Glomerular endothelial cell (primary cell): Measurements from ENCODE around the gene UBE2J1. TPM values are rescaled to one million over a fixed set of nuclear protein-coding genes. Genes with fewer than 3 reads are reported as not detected.
"Not testable (repeated sequence)": the region's sequence is repeated elsewhere in the genome, so short reads cannot be mapped to it uniquely, and the experiment has no call there.

Source experiments
- DNase-seq: peaks from one replicate; pipeline ENCODE4 v3.0.0-alpha.2; 2011; ENCODE audit warnings: low read depth, low spot score; ENCODE audit errors: extremely low read depth
- total RNA-seq: library from RNA; depleted of rRNA; stranded (reverse); fragments of >200 nt; gene quantifications from 2 replicates; pipeline ENCODE4 v1.2.3, GENCODE V29; 2015

The UBE2J1 gene
- total RNA-seq = 68.4 and 68.7 TPM in 2 replicates

GRCh38 chr6:89352278-89353117, at the start of gene UBE2J1:
UBE2J1 (minus strand) TSS chr6:89352722; CDS start chr6:89352569, 153 bp downstream.
- no peak for DNase-seq

DNA sequence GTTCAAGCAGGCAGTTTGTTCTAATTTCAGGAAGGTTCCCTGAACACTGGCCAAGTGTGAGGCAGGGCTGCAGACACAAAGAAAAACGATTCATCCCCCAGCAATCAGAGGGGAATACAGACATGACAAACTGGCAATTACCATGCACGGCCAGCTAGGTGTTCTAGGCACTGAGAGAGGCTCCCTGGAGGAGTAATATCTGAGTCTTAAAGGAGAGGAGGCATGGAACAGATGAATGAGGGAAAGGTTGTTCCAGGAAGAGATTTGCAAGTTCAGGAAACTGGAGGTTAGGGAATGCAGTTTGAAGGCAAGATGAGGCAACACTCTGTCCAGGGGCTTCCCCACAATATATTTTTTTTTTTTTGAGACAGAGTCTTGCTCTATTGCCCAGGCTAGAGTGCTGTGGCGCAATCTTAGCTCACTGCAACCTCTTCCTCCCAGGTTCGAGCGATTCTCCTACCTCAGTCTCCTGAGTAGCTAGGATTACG, 48.4 kb upstream of the UBE2J1 start:
- DNase-seq = no peak

GRCh38 chr6:89400050-89400449, 47.5 kb upstream of the UBE2J1 start:
- DNase-seq = no peak

DNA sequence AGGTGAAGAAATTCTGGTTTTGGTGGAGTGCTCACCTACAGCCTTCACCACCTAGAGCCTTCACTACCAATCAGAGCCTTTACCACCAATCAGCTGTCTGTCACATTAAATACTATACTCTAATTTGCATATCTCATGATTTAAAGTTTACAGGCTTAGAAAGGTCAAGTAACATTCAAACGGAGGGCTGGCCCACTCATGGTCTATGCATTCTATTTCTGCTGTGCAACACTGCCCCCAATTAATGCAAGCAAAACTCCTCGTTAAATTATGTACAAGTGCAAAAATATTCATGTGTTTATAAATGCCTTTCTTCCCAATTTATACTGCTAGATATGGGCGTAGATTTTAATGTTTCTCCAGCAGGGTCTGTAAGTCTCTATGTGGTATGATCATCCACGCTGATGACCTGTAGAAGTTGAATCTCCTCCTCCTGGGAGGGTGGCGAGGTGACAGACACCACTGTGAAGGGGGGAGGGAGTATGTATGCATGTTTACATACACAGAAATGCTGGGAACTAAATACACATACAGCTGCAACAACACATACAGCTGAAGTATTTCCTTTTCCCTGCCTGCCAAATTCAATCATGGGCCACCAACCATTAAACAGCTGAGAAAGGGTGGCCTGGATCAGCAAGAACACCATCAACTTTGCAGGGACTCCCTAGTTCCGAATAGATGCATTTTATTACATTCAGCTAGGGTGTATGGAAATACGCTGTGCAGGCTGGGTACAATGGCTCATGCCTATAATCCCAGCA, 46.4 kb upstream of the UBE2J1 start:
- DNase-seq = no peak

GRCh38 chr6:89397884-89398283, 45.4 kb upstream of the UBE2J1 start:
- DNase-seq = not testable (repeated sequence)

- no peak for DNase-seq
Measured at GRCh38 chr6:89393659-89394058, 41.1 kb upstream of the UBE2J1 start.

- no peak for DNase-seq
Measured at GRCh38 chr6:89392823-89393222, 40.3 kb upstream of the UBE2J1 start.

GRCh38 chr6:89388846-89389245, 36.3 kb upstream of the UBE2J1 start:
- no peak for DNase-seq

GRCh38 chr6:89387516-89388201, 35.1 kb upstream of the UBE2J1 start:
- no peak for DNase-seq

- DNase-seq = no peak
Measured at GRCh38 chr6:89386917-89387491, 34.5 kb upstream of the UBE2J1 start.

GRCh38 chr6:89385846-89386245, 33.3 kb upstream of the UBE2J1 start:
- DNase-seq = no peak

GRCh38 chr6:89385156-89385667, 32.7 kb upstream of the UBE2J1 start:
- DNase-seq = no peak

- DNase-seq = no peak
Measured at GRCh38 chr6:89381031-89381430, 28.5 kb upstream of the UBE2J1 start.

- DNase-seq = no peak
Measured at GRCh38 chr6:89379281-89379680, 26.8 kb upstream of the UBE2J1 start.

DNA sequence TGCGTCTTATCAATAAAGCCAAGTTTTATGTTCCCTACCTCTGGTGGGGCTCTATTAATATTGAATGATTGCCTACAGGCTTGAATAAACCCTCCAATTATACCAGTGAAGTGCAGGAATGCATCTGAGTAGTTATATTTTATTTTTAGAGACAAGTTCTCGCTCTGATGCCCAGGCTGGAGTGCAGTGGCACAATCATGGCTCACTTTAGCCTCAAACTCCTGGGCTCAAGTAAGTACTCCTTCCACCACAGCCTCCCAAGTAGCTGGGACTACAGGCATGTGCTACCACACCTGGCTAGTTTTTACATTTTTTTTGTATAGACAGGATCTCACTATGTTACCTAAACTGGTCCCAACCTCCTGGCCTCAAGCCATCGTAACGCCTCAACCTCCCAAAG, 26.1 kb upstream of the UBE2J1 start:
- DNase-seq = no peak

DNA sequence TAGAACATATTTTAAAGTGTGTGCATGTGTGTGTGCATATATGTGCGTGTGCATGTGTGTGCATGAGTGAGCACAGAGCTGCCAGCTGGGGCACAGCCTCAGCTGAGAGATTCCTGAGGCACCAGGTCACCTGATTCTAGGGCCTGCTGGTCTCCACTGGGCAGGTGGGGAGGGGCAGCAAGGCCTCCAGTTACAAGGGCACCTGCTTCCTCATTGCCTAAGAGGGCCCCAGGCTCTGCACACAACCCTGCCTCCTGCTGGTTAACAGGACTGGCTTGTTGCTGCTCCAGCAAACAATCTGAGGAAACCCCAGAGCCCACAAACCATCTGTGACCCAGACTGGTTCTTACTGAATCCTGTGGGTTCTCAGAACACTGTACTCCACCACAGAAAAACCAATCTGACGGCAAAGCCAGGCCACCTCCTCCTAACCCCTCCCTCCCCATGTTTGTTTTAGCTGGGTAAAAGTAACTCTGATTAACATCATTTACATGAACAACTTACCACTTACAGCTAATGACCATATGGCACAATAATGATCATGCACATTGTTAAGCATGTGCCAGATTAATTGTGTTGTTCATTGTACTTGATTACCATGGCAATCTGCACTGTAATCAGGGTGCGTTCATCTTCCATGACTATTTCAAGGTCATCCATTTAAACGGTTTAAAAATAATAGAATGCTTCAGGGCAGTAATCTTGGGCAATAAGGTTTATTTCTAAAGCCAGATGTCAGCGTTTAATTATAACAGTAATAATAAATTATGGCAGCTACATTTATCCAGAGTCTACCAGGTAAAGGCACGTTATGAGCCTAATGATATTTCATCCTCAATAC, 23.1 kb upstream of the UBE2J1 start:
- no peak for DNase-seq

DNA sequence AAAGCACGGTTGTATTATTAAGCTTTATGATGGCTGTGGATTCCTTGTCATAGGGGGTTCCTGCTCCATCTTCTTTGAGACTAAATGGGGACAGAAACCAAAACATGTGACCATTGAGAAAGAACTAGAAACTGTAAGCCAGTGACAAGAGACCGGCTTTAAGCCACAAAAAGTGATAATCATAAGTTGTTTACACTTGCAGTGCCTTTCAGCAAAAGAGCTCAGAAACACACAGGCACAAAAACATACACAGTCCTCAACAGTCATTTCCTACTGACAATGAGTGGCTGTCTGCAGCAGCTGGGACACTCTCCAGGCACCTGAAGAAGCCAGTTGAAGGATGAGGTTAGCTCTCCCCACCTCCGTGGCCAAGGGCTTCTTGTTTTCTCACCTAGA, 20.0 kb upstream of the UBE2J1 start:
- no peak for DNase-seq

DNA sequence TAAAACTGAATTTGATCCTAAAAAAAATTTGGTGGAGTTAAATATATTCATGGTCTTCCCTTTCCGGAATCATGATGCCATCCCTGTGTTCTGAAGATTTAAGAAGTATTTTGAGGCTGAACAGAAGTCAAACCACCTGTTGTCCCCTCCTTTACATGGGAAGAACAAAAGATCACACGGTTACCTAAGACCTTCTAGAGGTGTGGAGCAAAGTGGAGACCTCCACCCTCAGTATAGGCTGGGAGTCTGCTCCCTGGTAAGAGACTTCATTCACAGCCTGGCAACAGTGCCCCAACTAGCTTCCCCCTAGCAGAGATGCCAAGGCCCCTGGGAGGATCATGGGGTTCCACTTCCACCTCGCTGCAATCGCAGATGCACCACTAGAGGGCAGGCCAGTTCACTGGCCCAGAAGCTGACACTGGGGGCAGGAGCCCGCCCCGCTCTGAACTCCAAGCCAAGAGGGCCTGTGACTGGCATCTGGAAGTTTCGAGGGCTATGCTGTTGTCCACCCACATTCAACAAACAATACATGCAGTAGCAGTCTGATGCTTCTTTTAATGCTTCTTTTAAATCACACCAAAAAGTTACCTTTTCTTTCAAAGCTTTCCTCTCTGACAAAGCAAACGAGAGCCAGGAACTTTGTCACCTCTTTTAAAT, 19.5 kb upstream of the UBE2J1 start:
- no peak for DNase-seq

DNA sequence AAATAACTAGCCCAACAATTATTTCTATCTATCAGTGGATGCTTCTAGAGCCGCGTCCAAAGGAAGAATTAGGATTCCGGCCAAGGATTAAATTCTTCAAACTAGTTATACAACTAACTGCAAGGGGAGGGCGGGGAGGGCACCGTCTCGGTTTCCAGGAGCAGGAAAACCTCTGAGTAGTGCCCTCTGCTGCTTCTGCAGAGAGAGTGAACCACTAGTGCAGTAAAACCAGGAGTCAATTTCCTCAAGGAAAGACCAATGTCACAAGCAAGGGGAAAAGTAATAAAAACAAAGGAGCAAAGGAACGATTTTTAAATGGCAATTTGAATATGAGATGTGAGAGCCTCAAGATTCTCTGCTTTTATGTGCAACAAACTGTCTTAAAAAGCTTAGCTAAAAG, 16.5 kb upstream of the UBE2J1 start:
- no peak for DNase-seq
